GM12892 (cell line): ENCODE measurements around the gene REN.

ENCODE experiments used
- POLR2A ChIP-seq: IDR thresholded peaks from 2 replicates; pipeline ENCODE4 v1.6.1; 2011; ENCODE audit warnings: low read depth, low read length, control low read depth
- POLR2AphosphoS5 ChIP-seq: IDR thresholded peaks from 2 replicates; pipeline ENCODE4 v1.6.1; 2011; ENCODE audit warnings: low read depth, low read length, control low read depth

GRCh38 chr1:204130981-204131892, 34.9 kb downstream of the REN start:
- TF ChIP-seq POLR2AphosphoS5 (no peak), POLR2A (no peak)
